Ovary (tissue), 9 donors: ENCODE results near the gene HEPHL1. TPM values are rescaled to one million over a fixed set of nuclear protein-coding genes. Genes with fewer than 3 reads are reported as not detected.

Experiments used
- DNase-seq, 5 donors: peaks; one replicate each; pipeline ENCODE4 v3.0.0-alpha.2; 2019 to 2020
- H3K27ac ChIP-seq, 2 donors: fragments of 200-600 bp; one replicate each; pipeline versions ENCODE4 v1.5.1 to v1.8.0; 2019 to 2022
- H3K27me3 ChIP-seq: fragments of 200-600 bp; one replicate; pipeline ENCODE4 v1.8.0; 2022
- H3K36me3 ChIP-seq: fragments of 200-600 bp; sonication (generic); one replicate; pipeline ENCODE4 v1.5.1; 2019
- H3K4me1 ChIP-seq: one replicate; pipeline ENCODE4 v1.8.1; 2013; ENCODE audit warnings: mild to moderate bottlenecking, moderate library complexity; ENCODE audit not compliant: insufficient read depth
- H3K4me3 ChIP-seq: fragments of 200-600 bp; sonication (generic); one replicate; pipeline ENCODE4 v1.5.1; 2017
- H3K9me3 ChIP-seq, 2 donors: fragments of 200-600 bp in 1 of 2; sonication (generic) in 1 of 2; one replicate each; pipeline versions ENCODE4 v1.5.1 to v1.8.1; 2013 to 2019; ENCODE audit warnings: mild to moderate bottlenecking in 1 of 2, moderate library complexity in 1 of 2
- EP300 ChIP-seq: sonication (generic); formaldehyde crosslinking; IDR thresholded peaks from one replicate; pipeline ENCODE4 v1.6.1; 2017; ENCODE audit warnings: antibody characterized with exemption
- POLR2A ChIP-seq: fragments of 450-650 bp; IDR thresholded peaks from one replicate; pipeline ENCODE4 v1.6.1; 2017; ENCODE audit warnings: antibody characterized with exemption, mild to moderate bottlenecking, moderate library complexity
- WGBS, 3 donors: extraction: QIAGEN DNeasy Blood & Tissue Kit in 1 of 3; methylation state at CpG; one replicate each; pipeline versions ENCODE4 v1.1.5 to v1.1.7; 2013 to 2017; 5-methylcytosine and 5-hydroxymethylcytosine counted together
- intact Hi-C, 4 donors: fragments of 100-400 bp; cut with DNase I; formaldehyde crosslinking; loops; one replicate each; pipeline versions ENCODE4 v1.11.0 to v1.15.1; 2022 to 2023
- polyA plus RNA-seq, 2 donors: library from polyadenylated mRNA; stranded (reverse); fragments of 200-250 nt in 1 of 2; fragments of 350-450 nt in 1 of 2; fragmentation: Illumina TruSeq in 1 of 2; extraction: RNeasy Lipid Tissue Mini Kit (QIAGEN cat#74804) in 1 of 2; gene quantifications; one replicate each; pipeline ENCODE4 v1.2.3, GENCODE V29; 2013 to 2014
- total RNA-seq, 7 donors: library from RNA; depleted of rRNA in 2 of 7; stranded (reverse); fragments of >200 nt in 2 of 7; fragmentation: NEBNext Ultra II Directional in 3 of 7; extraction: Animal tissue kit (Norgen Biotek cat#: 25700) in 3 of 7; gene quantifications; one replicate each; pipeline versions ENCODE4 v1.1.0 to v1.2.4, GENCODE V29; 2016 to 2023
- TF ChIP-seq, protein P1 (sequence below), 3 donors: fragments of 450-650 bp in 2 of 3; fragments of 200-600 bp in 1 of 3; IDR thresholded peaks; one replicate each; pipeline versions ENCODE4 v1.5.1 to v1.8.0; 2016 to 2022; ENCODE audit warnings: antibody characterized with exemption in 3 of 3, mild to moderate bottlenecking in 1 of 3
- donor health status: DM: no; HTN: no; CAD: no; lungs with moderate emphysema.
- donor health status: DM: no; HTN: no; CAD: no.
- donor health status: Bipolar disorder and iron deficiency.
- donor health status: DM: yes; HTN: yes; CAD: no.
- donor health status: DM: no; HTN: no; CAD: no.
- donor health status: DM: yes; HTN: yes; CAD: no.

Gene HEPHL1
- total and polyA plus RNA-seq, 9 donors = 0.02 to 0.03 TPM; not detected in 7

DNA sequence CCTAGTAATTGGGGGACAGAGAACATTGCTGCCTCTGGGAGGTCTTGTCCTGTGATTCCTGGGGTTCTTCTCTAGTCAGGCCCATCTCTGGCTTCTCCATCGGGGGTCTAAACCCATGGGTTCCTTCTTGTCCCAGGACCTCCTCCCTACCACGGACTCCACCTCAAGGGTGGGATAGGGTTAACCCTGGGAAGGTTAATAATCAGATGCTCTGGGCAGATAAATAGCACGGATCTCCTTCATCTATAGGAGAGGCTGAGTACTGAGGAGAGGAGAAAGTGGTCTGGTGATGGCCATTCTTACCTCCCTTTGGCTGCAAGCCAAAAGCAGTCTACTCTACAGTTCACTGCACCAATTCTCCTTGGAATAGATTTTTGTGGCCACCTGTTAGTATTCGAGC lies 10.5 kb downstream of the HEPHL1 start:
- Histone ChIP-seq H3K27me3 (no peaks in the 10 kb centered on the region), H3K4me1 (no peaks in the 10 kb centered on the region), H3K9me3 (no peaks in the 10 kb centered on the region), H3K4me3 (no peak overlapping the region), H3K36me3 (no peaks in the 10 kb centered on the region), H3K27ac (no peak overlapping the region)
- no peak for DNase-seq
- intact Hi-C loops = no loop called here
- 55 to 59% (median 57%) methylated on average over 4 of the region's 4 CpGs for WGBS, 3 donors
- no peak for TF ChIP-seq EP300
- TF ChIP-seq, protein P1, sequence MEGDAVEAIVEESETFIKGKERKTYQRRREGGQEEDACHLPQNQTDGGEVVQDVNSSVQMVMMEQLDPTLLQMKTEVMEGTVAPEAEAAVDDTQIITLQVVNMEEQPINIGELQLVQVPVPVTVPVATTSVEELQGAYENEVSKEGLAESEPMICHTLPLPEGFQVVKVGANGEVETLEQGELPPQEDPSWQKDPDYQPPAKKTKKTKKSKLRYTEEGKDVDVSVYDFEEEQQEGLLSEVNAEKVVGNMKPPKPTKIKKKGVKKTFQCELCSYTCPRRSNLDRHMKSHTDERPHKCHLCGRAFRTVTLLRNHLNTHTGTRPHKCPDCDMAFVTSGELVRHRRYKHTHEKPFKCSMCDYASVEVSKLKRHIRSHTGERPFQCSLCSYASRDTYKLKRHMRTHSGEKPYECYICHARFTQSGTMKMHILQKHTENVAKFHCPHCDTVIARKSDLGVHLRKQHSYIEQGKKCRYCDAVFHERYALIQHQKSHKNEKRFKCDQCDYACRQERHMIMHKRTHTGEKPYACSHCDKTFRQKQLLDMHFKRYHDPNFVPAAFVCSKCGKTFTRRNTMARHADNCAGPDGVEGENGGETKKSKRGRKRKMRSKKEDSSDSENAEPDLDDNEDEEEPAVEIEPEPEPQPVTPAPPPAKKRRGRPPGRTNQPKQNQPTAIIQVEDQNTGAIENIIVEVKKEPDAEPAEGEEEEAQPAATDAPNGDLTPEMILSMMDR (IDR thresholded peaks at IDR 0.05) = no peak

DNA sequence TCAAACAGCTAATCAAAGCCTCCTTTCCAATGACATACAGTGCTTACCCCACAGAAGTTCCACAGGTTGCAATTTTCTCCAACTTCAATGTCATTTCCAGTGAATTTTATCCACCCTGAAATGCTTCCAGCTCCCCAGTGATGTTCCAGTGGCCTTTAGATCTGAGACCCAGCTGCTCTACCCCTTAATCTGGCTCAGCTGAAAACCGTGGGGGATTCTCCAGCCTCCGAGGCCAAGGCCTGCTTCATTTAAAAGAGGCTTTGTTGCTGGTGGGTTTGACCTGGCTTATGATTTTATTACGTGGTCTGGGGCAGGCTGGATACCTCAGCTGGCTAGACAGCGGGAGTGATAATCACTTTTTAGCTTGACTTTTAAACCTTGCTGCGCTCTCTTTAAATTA lies 10.9 kb downstream of the HEPHL1 start:
- H3K27me3 ChIP-seq = no peaks in the 10 kb centered on the region
- intact Hi-C loops = no loop called here
- no peak overlapping the region for H3K4me3 ChIP-seq
- DNase-seq = no peak
- H3K36me3 ChIP-seq = no peaks in the 10 kb centered on the region
- TF ChIP-seq, protein P1 (IDR thresholded peaks at IDR 0.05) = no peak
- TF ChIP-seq POLR2A = no peak
- no peak for TF ChIP-seq EP300
- no peak overlapping the region for H3K27ac ChIP-seq
- 30 to 36% (median 36%) methylated on average over 4 to 5 of the region's 5 CpGs for WGBS, 3 donors
- H3K4me1 ChIP-seq = no peaks in the 10 kb centered on the region
- no peaks in the 10 kb centered on the region for H3K9me3 ChIP-seq

DNA sequence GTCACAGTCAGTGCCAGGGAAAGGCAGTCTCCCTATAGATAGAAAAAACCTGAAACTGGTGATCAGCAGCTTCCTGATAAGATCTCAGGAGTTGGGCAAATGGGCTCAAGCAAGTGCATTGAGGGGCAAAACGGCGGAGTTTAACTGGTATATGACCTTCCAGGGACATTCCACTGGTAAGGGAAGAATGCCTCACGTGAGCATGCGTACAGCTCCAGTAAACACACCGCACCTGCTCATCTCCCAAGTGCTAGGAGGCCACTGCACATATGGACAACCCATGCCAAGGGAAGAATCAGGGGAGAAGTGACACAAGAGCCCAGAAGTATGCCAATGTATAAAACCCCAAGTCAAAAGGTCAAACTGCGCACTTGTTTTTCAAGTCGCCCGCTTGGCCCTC lies 11.6 kb downstream of the HEPHL1 start:
- Histone ChIP-seq H3K4me1 (no peaks in the 10 kb centered on the region), H3K36me3 (no peaks in the 10 kb centered on the region), H3K4me3 (no peak overlapping the region), H3K9me3 (no peaks in the 10 kb centered on the region), H3K27ac (no peak overlapping the region), H3K27me3 (no peaks in the 10 kb centered on the region)
- WGBS, 3 donors = 77 to 89% (median 83%) methylated on average over 8 of the region's 8 CpGs
- no peak for TF ChIP-seq EP300
- TF ChIP-seq, protein P1 (IDR thresholded peaks at IDR 0.05) = no peak
- no peak for TF ChIP-seq POLR2A
- intact Hi-C loops = no loop called here
- DNase-seq = no peak

DNA sequence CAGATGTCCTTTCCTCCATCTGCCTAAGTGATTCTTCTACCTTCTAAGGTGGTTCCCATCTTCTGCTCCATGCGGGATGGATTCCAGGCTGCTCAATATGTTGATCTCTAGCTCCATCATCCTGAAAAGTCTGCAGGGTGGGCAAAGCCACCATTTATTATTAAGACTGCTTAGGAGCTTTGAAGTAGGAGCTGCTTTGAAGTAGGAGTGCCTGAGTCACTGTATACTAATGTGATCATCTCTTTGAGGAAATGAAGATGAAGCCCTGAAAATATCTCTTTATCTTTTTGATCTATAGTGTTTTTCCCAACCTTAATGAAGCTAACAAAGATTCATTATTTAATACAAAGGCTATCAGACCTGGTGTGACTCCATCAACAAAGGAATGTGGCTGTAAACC lies 13.1 kb downstream of the HEPHL1 start:
- no peak overlapping the region for H3K4me3 ChIP-seq
- H3K4me1 ChIP-seq = no peaks in the 10 kb centered on the region
- no peaks in the 10 kb centered on the region for H3K9me3 ChIP-seq
- WGBS, 3 donors = 0 to 100% (median 0%) methylated on average over 1 of the region's 1 CpG
- H3K27me3 ChIP-seq = no peaks in the 10 kb centered on the region
- no peak for TF ChIP-seq EP300
- no peak for TF ChIP-seq POLR2A
- TF ChIP-seq, protein P1 (IDR thresholded peaks at IDR 0.05) = no peak
- intact Hi-C loops = no loop called here
- no peak for DNase-seq
- H3K27ac ChIP-seq = no peak overlapping the region
- no peaks in the 10 kb centered on the region for H3K36me3 ChIP-seq

DNA sequence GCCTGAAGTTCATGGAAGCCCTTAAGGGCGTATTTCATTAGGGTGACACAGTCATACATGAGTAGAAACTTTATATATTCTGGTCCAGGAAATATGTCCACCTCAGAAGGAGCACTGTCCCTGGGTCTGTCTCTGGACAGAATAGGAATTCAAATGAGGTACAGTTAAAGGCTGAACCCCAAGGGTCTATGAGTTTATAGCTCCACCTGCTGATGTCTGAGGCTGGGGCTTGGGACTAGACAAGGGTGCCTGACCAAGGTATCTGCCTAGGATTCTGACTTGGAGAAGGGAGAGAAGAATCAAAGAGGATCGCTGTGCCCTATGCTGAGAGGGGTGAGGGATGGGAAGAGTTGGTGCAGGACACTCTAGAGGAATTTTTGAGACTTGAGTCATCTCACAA lies 14.9 kb downstream of the HEPHL1 start:
- no peak for DNase-seq
- Histone ChIP-seq H3K4me3 (no peak overlapping the region), H3K9me3 (no peaks in the 10 kb centered on the region), H3K27me3 (no peaks in the 10 kb centered on the region), H3K4me1 (no peaks in the 10 kb centered on the region), H3K36me3 (no peaks in the 10 kb centered on the region), H3K27ac (no peak overlapping the region)
- intact Hi-C loops = no loop called here
- WGBS, 3 donors = 85 to 90% (median 90%) methylated on average over 2 of the region's 2 CpGs
- TF ChIP-seq, protein P1 (IDR thresholded peaks at IDR 0.05) = no peak
- TF ChIP-seq POLR2A = no peak
- no peak for TF ChIP-seq EP300
